ENCODE results near the gene CAVIN1. TPM values are rescaled to one million over a fixed set of nuclear protein-coding genes. Genes with fewer than 3 reads are reported as not detected.
"Not testable (repeated sequence)": the region's sequence is repeated elsewhere in the genome, so short reads cannot be mapped to it uniquely, and the experiment has no call there.

The CAVIN1 gene
- total RNA-seq, 1 donor from 2014 or later = 53.3 TPM

DNA sequence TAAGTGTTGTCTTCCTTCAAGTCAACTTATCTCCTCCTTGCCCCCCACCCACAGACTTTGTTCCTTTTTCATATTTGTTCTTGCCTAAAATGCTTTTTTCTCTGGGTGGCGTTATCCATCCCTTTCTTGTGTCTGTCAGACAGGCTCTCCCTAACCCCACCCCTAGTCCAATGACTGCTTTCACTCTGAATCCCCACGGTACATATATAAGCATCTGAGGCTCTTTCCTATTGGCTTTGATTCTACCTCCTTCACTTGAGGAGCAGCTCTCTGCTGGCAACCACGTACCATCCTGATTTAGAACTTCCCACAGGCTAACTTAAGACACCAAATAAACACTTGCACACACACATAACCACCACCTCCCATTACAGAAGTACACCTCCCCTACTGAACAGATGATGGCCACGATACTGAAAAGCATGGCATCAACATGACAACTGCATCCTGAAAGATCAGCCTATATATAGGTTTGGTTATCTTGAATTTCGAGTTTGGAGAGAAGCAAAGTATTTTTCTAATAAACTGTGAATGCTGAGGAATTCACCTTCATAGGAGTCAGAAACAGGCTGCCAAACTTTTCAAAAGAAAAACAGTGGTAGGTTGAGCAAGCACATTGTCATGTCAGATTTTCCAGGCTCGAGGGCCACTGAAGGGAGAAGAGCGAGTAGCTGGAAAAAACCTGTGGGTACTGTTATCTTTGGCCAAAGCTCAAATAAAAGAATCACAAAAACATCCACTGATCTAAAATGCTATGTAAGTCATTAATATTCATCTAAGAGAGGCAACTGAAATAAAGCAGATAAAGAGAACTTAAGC, 59.1 kb downstream of the CAVIN1 start:
- DNase-seq (ENCODE audit: low spot score in 2 of 2, unreplicated experiment in 2 of 2) = no peak
- Mint-ChIP-seq H3K4me1 (peaks cover 17% of the 10 kb centered on the region), H3K27me3 (ENCODE audit: low read depth) (no peaks in the 10 kb centered on the region), H3K36me3 (peaks cover 1% of the 10 kb centered on the region), H3K4me3 (no peak overlapping the region), H3K9me3 (no peaks in the 10 kb centered on the region), H3K27ac (no peak overlapping the region)
- TF ChIP-seq CTCF (IDR thresholded peaks at IDR 0.05; ENCODE audit: unreplicated experiment) = no peak

GRCh38 chr17:42363231-42363630, 59.8 kb downstream of the CAVIN1 start:
- H3K4me3 Mint-ChIP-seq = no peak overlapping the region
- H3K27me3 Mint-ChIP-seq (ENCODE audit: low read depth) = no peaks in the 10 kb centered on the region
- peaks cover 1% of the 10 kb centered on the region for H3K36me3 Mint-ChIP-seq
- H3K9me3 Mint-ChIP-seq = no peaks in the 10 kb centered on the region
- TF ChIP-seq CTCF (IDR thresholded peaks at IDR 0.05; ENCODE audit: unreplicated experiment) = no peak
- peaks cover 19% of the 10 kb centered on the region for H3K4me1 Mint-ChIP-seq
- no peak for DNase-seq (ENCODE audit: low spot score in 2 of 2, unreplicated experiment in 2 of 2)
- H3K27ac Mint-ChIP-seq = no peak overlapping the region

- DNase-seq (ENCODE audit: low spot score in 2 of 2, unreplicated experiment in 2 of 2) = no peak
- no peak for TF ChIP-seq CTCF (IDR thresholded peaks at IDR 0.05; ENCODE audit: unreplicated experiment)
- H3K36me3 Mint-ChIP-seq = peaks cover 1% of the 10 kb centered on the region
- H3K27ac Mint-ChIP-seq = no peak overlapping the region
- no peak overlapping the region for H3K4me3 Mint-ChIP-seq
- no peaks in the 10 kb centered on the region for H3K9me3 Mint-ChIP-seq
- H3K27me3 Mint-ChIP-seq (ENCODE audit: low read depth) = no peaks in the 10 kb centered on the region
- H3K4me1 Mint-ChIP-seq = peaks cover 16% of the 10 kb centered on the region
Measured at GRCh38 chr17:42362245-42362961, 60.7 kb downstream of the CAVIN1 start.

- TF ChIP-seq CTCF (IDR thresholded peaks at IDR 0.05; ENCODE audit: unreplicated experiment) = no peak
- peaks cover 1% of the 10 kb centered on the region for H3K36me3 Mint-ChIP-seq
- H3K4me1 Mint-ChIP-seq = peaks cover 13% of the 10 kb centered on the region
- H3K9me3 Mint-ChIP-seq = no peaks in the 10 kb centered on the region
- no peaks in the 10 kb centered on the region for H3K27me3 Mint-ChIP-seq (ENCODE audit: low read depth)
- no peak overlapping the region for H3K4me3 Mint-ChIP-seq
- DNase-seq (ENCODE audit: low spot score in 2 of 2, unreplicated experiment in 2 of 2) = no peak
- no peak overlapping the region for H3K27ac Mint-ChIP-seq
Measured at GRCh38 chr17:42361781-42362186, 61.3 kb downstream of the CAVIN1 start.

DNA sequence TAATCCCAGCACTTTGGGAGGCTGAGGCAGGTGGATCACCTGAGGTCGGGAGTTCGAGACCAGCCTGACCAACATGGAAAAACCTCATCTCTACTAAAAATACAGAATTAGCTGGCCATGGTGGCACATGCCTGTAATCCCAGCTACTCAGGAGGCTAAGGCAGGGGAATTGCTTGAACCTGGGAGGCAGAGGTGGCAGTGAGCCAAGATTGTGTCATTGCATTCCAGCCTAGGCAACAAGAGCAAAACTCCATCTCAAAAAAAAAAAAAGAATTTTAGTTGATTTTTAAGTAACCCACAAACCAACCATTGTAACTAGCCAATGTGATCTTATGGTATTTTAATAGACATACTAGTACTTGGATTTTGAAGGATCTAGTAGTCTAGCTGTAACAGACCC, 62.7 kb downstream of the CAVIN1 start:
- not testable (repeated sequence) for H3K27me3 Mint-ChIP-seq (ENCODE audit: low read depth); H3K9me3 Mint-ChIP-seq; H3K4me1 Mint-ChIP-seq; H3K27ac Mint-ChIP-seq; H3K36me3 Mint-ChIP-seq; DNase-seq (ENCODE audit: low spot score in 2 of 2, unreplicated experiment in 2 of 2); H3K4me3 Mint-ChIP-seq

DNA sequence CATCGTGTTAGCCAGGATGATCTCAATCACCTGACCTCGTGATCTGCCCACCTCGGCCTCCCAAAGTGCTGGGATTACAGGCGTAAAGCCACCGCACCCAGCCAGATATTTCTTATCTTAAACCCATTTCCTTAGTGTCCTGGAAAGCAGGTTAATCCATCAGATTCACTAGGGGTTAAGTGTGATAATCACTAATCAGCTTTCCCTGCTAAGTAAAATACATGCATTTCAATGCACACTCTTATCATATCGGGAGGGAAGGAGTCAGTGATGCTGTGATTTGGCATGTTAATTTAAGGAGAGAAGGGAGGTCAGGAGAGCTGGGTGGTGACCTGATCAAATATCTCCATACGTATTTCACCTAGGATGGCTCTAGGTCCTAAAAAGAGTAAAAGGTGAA, 63.9 kb downstream of the CAVIN1 start:
- H3K27me3 Mint-ChIP-seq (ENCODE audit: low read depth) = no peaks in the 10 kb centered on the region
- peaks cover 1% of the 10 kb centered on the region for H3K36me3 Mint-ChIP-seq
- DNase-seq (ENCODE audit: low spot score in 2 of 2, unreplicated experiment in 2 of 2) = no peak
- H3K4me3 Mint-ChIP-seq = no peak overlapping the region
- H3K27ac Mint-ChIP-seq = no peak overlapping the region
- peaks cover 8% of the 10 kb centered on the region for H3K4me1 Mint-ChIP-seq
- TF ChIP-seq CTCF (IDR thresholded peaks at IDR 0.05; ENCODE audit: unreplicated experiment) = no peak
- H3K9me3 Mint-ChIP-seq = no peaks in the 10 kb centered on the region

Measured in mesothelial cell of epicardium (in vitro differentiated cells).